GM12878 (cell line): ENCODE data around the gene GPR107. TPM values are rescaled to one million over a fixed set of nuclear protein-coding genes. Genes with fewer than 3 reads are reported as not detected.

ENCODE experiments used
- BCLAF1 ChIP-seq: fragments of 450-650 bp; IDR thresholded peaks from 2 replicates; pipeline ENCODE4 v1.6.1; 2017; ENCODE audit warnings: antibody characterized with exemption, mild to moderate bottlenecking, moderate library complexity
- CHD4 ChIP-seq: fragments of 200-600 bp; sonication (generic); IDR thresholded peaks from 2 replicates; pipeline ENCODE4 v1.6.1; 2016; ENCODE audit warnings: mild to moderate bottlenecking
- E2F8 ChIP-seq: fragments of 450-650 bp; IDR thresholded peaks from 2 replicates; pipeline ENCODE4 v1.6.1; 2018; ENCODE audit warnings: mild to moderate bottlenecking, low read depth, moderate library complexity; ENCODE audit not compliant: partially characterized antibody
- IRF4 ChIP-seq: IDR thresholded peaks from 2 replicates; pipeline ENCODE4 v1.6.1; 2011; ENCODE audit warnings: low read depth, low read length
- KLF5 ChIP-seq: fragments of 450-650 bp; IDR thresholded peaks from 2 replicates; pipeline ENCODE4 v1.6.1; 2014; ENCODE audit warnings: mild to moderate bottlenecking; ENCODE audit not compliant: partially characterized antibody
- MEF2A ChIP-seq: IDR thresholded peaks from 2 replicates; pipeline ENCODE4 v1.6.1; 2011; ENCODE audit warnings: low read depth, mild to moderate bottlenecking, low read length, moderate library complexity; ENCODE audit not compliant: insufficient read depth
- NFXL1 ChIP-seq: fragments of 450-650 bp; IDR thresholded peaks from 2 replicates; pipeline ENCODE4 v1.6.1; 2017; ENCODE audit warnings: antibody characterized with exemption, mild to moderate bottlenecking, borderline replicate concordance
- POU2F2 ChIP-seq: IDR thresholded peaks from 3 replicates; pipeline ENCODE4 v1.6.1; 2011; ENCODE audit warnings: low read depth, mild to moderate bottlenecking, low read length, borderline replicate concordance
- RFX5 ChIP-seq: IDR thresholded peaks from 2 replicates; pipeline ENCODE4 v1.6.1; 2011; ENCODE audit warnings: low read depth, low read length, improper control_type of control experiment
- SIN3A ChIP-seq: IDR thresholded peaks from 2 replicates; pipeline ENCODE4 v1.6.1; 2012; ENCODE audit warnings: low read depth, low read length, improper control_type of control experiment
- SIX5 ChIP-seq: IDR thresholded peaks from 2 replicates; pipeline ENCODE4 v1.6.1; 2011; ENCODE audit warnings: mild to moderate bottlenecking, low read depth, low read length, moderate library complexity; ENCODE audit not compliant: severe bottlenecking
- SREBF2 ChIP-seq: IDR thresholded peaks from 2 replicates; pipeline ENCODE4 v1.6.1; 2012; ENCODE audit warnings: mild to moderate bottlenecking, low read length
- SUPT20H ChIP-seq: IDR thresholded peaks from 2 replicates; pipeline ENCODE4 v1.6.1; 2011; ENCODE audit warnings: low read depth, mild to moderate bottlenecking, low read length, moderate library complexity, borderline replicate concordance; ENCODE audit not compliant: control insufficient read depth
- TARDBP ChIP-seq: IDR thresholded peaks from 2 replicates; pipeline ENCODE4 v1.6.1; 2016; ENCODE audit warnings: borderline replicate concordance
- TCF3 ChIP-seq: IDR thresholded peaks from 2 replicates; pipeline ENCODE4 v1.6.1; 2012; ENCODE audit warnings: low read depth, mild to moderate bottlenecking, low read length, borderline replicate concordance; ENCODE audit not compliant: insufficient read depth
- YBX1 ChIP-seq: fragments of 450-650 bp; IDR thresholded peaks from 2 replicates; pipeline ENCODE4 v1.6.1; 2016; ENCODE audit warnings: antibody characterized with exemption
- YY1 ChIP-seq: IDR thresholded peaks from 2 replicates; pipeline ENCODE4 v1.6.1; 2011; ENCODE audit warnings: low read depth, mild to moderate bottlenecking, low read length
- polyA plus RNA-seq, 11 experiments: library from polyadenylated mRNA; depleted of rRNA in 4 of 11; unstranded in 6 of 11; stranded (reverse) in 5 of 11; fragments of >200 nt; fragmentation: Nextera tagmentation in 4 of 11; fragmentation: Illumina TruSeq in 1 of 11; extraction: Ambion mirVana in 4 of 11; extraction: Trizol in 1 of 11; gene quantifications; 1 replicate in 1 of 11; 2 replicates in 10 of 11; pipeline versions ENCODE4 v1.2.1 to v1.2.3, GENCODE V29; 2011 to 2016; ENCODE audit warnings: inconsistent platforms in 2 of 11, missing spikeins in 2 of 11, low read depth in 1 of 11
- total RNA-seq, 4 experiments: library from RNA; depleted of rRNA in 3 of 4; stranded (reverse); fragments of >200 nt in 3 of 4; fragmentation: Illumina TruSeq in 1 of 4; extraction: Trizol in 1 of 4; gene quantifications; 2 replicates each; pipeline versions ENCODE4 v1.2.1 to v1.2.3, GENCODE V29; 2013 to 2021
- TF ChIP-seq, protein P1 (sequence below): fragments of 450-650 bp; IDR thresholded peaks from 2 replicates; pipeline ENCODE4 v1.6.1; 2017; ENCODE audit warnings: mild to moderate bottlenecking, moderate library complexity
- TF ChIP-seq, protein P2 (sequence below): fragments of 450-650 bp; IDR thresholded peaks from 2 replicates; pipeline ENCODE4 v1.6.1; 2017; ENCODE audit warnings: mild to moderate bottlenecking

The GPR107 gene
- total and polyA plus RNA-seq, 10 of the 15 experiments (the other 5 are each of a cell fraction or from before 2014, with no cell fraction given) = 2.7 to 21.4 (median 10.6) TPM

DNA sequence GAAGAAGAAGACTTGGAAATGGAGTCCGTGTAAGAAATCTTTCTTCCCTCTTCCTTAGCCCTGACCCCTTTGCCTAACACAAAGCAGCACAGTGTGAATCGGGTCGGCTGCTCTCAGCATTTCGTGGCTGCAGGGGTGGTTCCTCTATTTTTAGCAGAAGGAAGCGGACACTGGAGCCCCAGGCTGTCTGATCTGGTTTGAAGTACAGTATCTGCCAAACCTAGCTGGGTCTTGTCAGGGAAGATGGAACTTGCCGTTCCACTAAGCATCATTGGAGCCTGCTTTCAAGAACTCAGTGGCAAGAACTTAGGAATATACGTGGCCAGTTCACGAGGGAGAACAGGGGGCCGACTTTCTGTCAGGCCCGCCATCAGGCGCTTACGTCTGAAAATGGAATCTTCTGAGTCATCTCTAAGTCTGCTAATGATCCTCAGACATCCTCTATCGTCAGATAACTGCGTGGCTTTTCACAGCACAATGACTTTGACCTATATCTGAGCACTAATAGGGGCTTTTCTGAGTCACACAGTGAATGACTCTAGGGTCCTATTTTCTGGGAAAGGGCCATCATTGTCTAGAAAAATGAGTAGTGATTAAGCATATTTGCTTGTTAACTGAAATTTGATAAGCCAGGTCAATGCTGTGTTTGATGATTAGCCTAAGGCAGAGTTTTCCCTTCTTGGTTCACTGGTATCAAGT lies 75.2 kb downstream of the GPR107 start (continued):
- no peak for TF ChIP-seq BCLAF1
- TF ChIP-seq NFXL1 = no peak
- no peak for TF ChIP-seq CHD4
- TF ChIP-seq POU2F2 = peak; percentile 70; the same call in 2 of the 3 replicates
- no peak for TF ChIP-seq SIN3A
- TF ChIP-seq RFX5 = no peak
- peak; percentile 51; the same call in 1 of the 2 replicates for TF ChIP-seq IRF4
- peak; percentile 77 for TF ChIP-seq E2F8
- TF ChIP-seq YY1 = peak; percentile 86
- no peak for TF ChIP-seq SUPT20H
- TF ChIP-seq, protein P1, sequence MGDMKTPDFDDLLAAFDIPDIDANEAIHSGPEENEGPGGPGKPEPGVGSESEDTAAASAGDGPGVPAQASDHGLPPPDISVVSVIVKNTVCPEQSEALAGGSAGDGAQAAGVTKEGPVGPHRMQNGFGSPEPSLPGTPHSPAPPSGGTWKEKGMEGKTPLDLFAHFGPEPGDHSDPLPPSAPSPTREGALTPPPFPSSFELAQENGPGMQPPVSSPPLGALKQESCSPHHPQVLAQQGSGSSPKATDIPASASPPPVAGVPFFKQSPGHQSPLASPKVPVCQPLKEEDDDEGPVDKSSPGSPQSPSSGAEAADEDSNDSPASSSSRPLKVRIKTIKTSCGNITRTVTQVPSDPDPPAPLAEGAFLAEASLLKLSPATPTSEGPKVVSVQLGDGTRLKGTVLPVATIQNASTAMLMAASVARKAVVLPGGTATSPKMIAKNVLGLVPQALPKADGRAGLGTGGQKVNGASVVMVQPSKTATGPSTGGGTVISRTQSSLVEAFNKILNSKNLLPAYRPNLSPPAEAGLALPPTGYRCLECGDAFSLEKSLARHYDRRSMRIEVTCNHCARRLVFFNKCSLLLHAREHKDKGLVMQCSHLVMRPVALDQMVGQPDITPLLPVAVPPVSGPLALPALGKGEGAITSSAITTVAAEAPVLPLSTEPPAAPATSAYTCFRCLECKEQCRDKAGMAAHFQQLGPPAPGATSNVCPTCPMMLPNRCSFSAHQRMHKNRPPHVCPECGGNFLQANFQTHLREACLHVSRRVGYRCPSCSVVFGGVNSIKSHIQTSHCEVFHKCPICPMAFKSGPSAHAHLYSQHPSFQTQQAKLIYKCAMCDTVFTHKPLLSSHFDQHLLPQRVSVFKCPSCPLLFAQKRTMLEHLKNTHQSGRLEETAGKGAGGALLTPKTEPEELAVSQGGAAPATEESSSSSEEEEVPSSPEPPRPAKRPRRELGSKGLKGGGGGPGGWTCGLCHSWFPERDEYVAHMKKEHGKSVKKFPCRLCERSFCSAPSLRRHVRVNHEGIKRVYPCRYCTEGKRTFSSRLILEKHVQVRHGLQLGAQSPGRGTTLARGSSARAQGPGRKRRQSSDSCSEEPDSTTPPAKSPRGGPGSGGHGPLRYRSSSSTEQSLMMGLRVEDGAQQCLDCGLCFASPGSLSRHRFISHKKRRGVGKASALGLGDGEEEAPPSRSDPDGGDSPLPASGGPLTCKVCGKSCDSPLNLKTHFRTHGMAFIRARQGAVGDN = peak; percentile 74
- peak; percentile 67; the same call in 1 of the 2 replicates for TF ChIP-seq TCF3
- TF ChIP-seq MEF2A = 0 out of 2 replicates have a peak, but pooled peaks have one; percentile 57
- TF ChIP-seq KLF5 = peak; percentile 81
- TF ChIP-seq SIX5 = no peak
- no peak for TF ChIP-seq SREBF2
- no peak for TF ChIP-seq TARDBP
- no peak for TF ChIP-seq YBX1
- TF ChIP-seq, protein P2, sequence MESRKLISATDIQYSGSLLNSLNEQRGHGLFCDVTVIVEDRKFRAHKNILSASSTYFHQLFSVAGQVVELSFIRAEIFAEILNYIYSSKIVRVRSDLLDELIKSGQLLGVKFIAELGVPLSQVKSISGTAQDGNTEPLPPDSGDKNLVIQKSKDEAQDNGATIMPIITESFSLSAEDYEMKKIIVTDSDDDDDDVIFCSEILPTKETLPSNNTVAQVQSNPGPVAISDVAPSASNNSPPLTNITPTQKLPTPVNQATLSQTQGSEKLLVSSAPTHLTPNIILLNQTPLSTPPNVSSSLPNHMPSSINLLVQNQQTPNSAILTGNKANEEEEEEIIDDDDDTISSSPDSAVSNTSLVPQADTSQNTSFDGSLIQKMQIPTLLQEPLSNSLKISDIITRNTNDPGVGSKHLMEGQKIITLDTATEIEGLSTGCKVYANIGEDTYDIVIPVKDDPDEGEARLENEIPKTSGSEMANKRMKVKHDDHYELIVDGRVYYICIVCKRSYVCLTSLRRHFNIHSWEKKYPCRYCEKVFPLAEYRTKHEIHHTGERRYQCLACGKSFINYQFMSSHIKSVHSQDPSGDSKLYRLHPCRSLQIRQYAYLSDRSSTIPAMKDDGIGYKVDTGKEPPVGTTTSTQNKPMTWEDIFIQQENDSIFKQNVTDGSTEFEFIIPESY = no peak
